Erythroblast (primary cell): Measurements from ENCODE around the gene KRTAP4-5.
"Not testable (repeated sequence)": the region's sequence is repeated elsewhere in the genome, so short reads cannot be mapped to it uniquely, and the experiment has no call there.

Source experiments
- DNase-seq, 2 experiments: peaks; one replicate each; lab custom pipeline; 2025; lab: John Stamatoyannopoulos, UW
- GATA1 ChIP-seq: IDR thresholded peaks from 2 replicates; pipeline ENCODE4 v1.6.1; 2011; ENCODE audit warnings: low read depth, mild to moderate bottlenecking, control low read depth, low read length, moderate library complexity
- POLR2A ChIP-seq: IDR thresholded peaks from 2 replicates; pipeline ENCODE4 v1.6.1; 2011; ENCODE audit warnings: mild to moderate bottlenecking, low read length

Gene KRTAP4-5

DNA sequence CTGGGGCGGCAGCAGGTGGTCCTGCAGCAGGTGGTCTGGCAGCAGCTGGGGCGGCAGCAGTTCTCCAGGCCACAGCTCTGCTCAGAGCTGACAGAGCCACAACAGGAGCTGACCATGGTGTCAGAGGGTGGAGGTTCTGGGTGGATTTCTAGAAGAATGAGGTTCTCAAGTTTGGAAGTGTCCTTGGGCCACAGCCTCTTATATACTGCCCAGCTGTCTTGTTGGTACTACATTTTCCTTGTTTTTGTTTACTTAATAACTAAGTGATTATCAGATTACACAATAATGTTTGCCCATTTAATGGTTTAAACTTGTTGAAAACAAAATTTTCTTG is at the start of gene KRTAP4-5:
Gene KRTAP4-5, minus strand, starts transcription at position 174 of the 334 bp plus-strand sequence. Its CDS starts 58 bp downstream, at position 116.
- TF ChIP-seq POLR2A (no peak), GATA1 (no peak)
- DNase-seq, result no peak

DNA sequence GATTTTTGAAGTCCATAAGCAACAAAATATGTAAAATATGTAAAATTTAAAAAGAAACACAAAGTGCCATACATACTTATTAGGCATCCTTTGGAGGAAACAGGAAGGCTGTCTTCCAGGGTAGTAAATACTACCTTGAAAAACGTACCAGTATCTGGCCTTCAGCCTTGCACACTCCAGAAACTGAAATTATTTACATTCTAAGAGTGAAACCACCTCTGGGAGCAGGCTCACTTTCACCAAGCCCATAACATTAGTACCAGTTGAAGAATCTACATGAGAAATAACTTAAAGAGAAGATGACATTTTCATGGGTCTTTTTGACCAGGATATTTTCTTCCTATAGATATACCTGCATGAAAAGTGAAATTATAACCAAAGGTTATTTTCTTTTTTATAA is 46.4 kb upstream of the KRTAP4-5 start:
- no peak for DNase-seq
- TF ChIP-seq GATA1 (no peak), POLR2A (no peak)

DNA sequence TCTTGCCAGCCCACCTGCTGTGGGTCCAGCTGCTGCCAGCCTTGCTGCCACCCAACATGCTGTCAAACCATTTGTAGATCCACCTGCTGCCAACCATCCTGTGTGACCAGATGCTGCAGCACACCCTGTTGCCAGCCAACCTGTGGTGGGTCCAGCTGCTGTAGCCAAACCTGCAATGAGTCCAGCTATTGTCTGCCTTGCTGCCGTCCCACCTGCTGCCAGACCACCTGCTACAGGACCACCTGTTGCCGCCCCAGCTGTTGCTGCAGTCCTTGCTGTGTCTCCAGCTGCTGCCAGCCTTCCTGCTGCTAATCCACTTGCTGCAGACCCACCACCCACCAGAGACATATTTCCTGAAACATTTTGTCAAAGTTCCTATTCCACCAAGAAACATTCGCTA is 40.7 kb upstream of the KRTAP4-5 start:
- TF ChIP-seq GATA1 (no peak), POLR2A (no peak)
- no peak for DNase-seq

DNA sequence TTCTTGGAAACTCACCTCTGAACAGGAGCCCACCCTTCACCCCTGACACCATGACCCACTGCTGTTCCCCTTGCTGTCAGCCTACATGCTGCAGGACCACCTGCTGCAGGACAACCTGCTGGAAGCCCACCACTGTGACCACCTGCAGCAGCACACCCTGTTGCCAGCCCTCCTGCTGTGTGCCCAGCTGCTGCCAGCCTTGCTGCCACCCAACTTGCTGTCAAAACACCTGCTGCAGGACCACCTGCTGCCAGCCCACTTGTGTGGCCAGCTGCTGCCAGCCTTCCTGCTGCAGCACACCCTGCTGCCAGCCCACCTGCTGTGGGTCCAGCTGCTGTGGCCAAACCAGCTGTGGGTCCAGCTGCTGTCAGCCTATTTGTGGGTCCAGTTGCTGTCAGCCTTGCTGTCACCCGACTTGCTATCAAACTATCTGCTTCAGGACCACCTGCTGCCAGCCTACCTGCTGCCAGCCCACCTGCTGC is 40.3 kb upstream of the KRTAP4-5 start, which contains the start of gene KRTAP9-1:
Gene KRTAP9-1, plus strand, starts transcription at position 51 of the 482 bp plus-strand sequence. Its CDS starts 0 bp downstream, at position 51.
- not testable (repeated sequence) for DNase-seq

DNA sequence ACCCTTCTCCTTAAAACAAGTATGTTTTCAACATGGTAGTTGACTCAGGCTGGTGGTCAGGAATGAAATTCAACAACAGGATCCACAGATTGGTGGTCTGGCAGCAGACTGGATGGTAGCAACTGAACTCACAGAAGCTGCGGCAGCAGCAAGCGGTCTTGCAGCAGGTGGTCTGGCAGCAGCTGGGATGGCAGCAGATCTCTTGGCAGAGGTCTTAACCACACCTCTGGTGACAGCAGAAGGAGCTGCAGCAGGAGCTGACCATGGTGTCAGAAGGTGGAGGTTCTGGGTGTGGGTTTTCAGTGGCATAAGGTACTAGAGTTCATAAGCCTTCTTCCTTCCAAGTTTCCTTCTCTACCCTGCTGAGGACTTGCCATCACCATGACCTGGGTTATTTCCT is 37.2 kb upstream of the KRTAP4-5 start:
- TF ChIP-seq GATA1 (no peak), POLR2A (no peak)
- no peak for DNase-seq

DNA sequence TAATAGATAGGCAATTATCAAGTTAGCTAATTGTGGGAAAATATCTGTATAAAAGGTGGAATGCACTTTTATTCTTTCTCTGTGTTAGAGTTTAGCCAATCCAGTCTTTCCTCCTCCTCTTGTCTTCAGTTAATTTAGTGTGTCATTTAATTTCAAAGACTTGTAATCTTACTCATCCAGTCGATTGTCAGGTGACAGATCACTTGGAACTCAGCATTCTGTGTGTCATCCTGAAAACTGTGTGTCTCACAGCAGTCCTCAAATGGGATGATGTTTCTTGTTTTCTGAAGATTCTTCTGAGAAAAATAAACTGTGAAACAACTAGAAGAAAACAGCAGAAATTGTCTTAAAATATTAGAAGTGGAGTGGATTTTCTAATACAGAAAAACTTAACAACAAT is 35.4 kb upstream of the KRTAP4-5 start:
- DNase-seq, result no peak
- TF ChIP-seq POLR2A (no peak), GATA1 (no peak)

DNA sequence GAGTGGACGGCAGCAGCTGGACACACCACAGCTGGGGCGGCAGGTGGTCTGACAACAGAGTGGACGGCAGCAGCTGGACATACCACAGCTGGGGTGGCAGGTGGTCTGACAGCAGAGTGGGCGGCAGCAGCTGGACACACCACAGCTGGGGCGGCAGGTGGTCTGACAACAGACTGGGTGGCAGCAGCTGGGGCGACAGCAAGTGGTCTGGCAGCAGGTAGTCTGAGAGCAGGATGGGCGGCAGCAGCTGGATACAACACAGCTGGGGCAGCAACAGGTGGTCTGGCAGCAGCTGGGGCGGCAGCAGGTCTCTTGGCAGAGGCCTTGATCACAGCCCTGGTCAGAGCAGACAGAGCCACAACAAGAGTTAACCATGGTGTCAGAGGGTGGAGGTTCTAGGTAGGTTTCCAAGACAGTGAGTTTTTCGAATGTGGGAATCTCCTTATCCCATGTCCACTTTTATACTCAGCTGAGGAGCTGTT is 34.9 kb upstream of the KRTAP4-5 start, which contains the start of gene KRTAP4-1:
Gene KRTAP4-1, minus strand, starts transcription at position 432 of the 482 bp plus-strand sequence. Its CDS starts 57 bp downstream, at position 375.
- no peak for TF ChIP-seq GATA1
- TF ChIP-seq POLR2A, result no peak
- no peak for DNase-seq

DNA sequence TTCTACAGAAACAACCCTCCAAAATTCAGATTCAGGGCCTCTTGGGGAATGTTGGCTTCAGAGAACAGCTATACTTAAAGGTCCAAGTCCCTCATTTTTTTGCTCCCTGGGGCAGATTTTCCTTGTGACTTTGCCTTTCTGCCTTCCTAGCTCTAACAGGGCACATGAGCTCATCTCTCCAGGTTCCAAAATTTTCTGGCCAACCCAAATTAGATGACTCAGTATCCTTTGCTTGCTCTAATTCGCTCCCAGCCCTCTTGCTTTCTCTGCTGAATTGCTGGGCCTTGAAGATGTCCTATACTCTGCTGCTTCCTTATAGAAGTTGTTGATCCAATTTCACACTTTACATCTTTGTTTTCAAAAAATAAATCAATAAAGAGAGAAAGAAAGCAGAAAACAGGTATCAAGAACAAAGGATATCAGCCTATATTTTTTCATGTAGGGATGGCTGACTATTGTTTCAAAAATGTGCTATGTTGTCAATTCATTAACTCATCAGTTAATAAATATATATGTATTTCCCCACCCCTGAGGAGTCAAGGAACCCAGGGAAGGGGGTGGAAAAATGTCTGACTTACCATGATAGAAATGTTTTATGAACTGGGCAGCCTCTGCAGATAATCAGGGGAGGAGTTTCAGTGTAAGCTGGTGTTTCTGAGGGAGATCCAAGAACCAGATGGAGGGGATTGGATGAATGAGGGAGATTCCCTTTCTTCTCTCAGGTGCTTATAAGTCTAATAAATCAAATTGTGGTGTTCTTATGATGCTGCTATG is 29.4 kb upstream of the KRTAP4-5 start:
- DNase-seq, result no peak
- TF ChIP-seq GATA1, result no peak
- TF ChIP-seq POLR2A, result no peak

DNA sequence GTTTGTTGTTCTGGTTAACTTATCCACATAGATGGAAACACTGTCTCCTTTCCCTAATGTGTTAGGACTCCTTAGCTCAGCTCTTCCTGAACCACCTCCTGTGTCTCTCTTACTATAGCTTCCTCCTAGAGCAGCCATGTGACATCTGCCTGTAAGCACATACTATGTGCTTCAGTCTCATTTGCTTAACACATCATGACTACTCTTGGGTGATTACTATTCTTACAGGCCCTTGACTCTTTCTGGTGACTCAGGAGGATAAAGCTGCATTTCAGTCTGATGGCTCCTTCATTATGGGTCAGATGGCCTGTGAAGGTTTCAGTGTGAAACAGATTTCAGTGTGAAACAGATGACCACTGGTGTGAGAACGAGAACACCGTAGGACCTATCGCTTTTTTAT is 28.7 kb upstream of the KRTAP4-5 start:
- no peak for DNase-seq

DNA sequence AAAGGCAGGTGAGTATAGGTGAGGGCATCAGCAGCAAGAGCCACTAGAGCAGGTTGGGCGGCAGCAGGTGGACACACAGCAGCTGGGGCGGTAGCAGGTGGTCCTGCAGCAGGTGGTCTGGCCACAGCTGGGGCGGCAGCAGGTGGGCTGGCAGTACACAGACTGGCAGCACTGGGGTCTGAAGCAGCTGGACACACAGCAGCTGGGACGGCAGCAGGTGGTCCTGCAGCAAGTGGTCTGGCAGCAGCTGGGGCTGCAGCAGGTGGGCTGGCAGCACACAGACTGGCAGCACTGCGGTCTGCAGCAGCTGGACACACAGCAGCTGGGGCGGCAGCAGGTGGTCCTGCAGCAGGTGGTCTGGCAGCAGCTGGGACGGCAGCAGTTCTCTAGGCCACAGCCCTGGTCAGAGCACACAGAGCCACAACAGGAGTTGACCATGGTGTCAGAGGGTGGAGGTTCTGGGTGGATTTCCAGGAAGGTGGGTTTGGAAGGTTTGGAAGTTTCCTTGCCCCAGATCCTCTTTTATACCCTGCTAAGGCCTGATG is 28.2 kb upstream of the KRTAP4-5 start, which contains the start of gene KRTAP4-2:
Gene KRTAP4-2, minus strand, starts transcription at position 495 of the 545 bp plus-strand sequence. Its CDS starts 57 bp downstream, at position 438.
- TF ChIP-seq GATA1, result no peak
- TF ChIP-seq POLR2A, result no peak
- DNase-seq, result no peak

More for the DNA sequence above, 28.7 kb upstream of the KRTAP4-5 start:
- TF ChIP-seq POLR2A (no peak), GATA1 (no peak)

DNA sequence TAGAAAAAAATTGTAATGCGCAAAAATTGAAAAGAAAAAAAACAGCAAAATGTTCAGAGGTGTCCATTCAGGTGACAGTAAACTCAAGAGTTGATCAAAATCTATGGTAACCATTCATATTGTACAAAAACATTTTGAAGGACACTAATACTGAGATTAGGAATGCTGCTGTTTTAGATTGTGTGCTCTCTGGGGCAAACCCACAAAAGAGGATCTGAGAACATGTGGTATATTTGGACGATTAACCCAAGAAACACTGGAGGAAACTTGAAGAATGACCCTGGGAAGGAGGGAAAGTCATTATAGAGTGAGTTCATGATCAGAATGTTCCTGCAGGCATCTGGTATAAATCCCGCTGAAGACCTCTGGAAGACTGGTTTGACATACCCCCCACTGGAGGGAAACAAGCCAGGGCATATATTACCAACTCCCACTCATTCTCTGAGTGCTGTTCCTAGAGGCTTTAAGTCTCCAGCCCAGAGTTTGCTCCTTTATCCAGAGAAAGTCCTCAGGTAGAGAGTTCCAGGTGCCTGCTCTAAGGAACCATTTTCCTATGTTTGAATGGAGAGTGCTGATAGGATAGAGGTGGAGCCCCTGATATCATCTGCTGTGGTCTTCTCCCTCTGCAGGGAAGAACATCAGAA is 27.2 kb upstream of the KRTAP4-5 start:
- DNase-seq, result no peak
- TF ChIP-seq GATA1 (no peak), POLR2A (no peak)

DNA sequence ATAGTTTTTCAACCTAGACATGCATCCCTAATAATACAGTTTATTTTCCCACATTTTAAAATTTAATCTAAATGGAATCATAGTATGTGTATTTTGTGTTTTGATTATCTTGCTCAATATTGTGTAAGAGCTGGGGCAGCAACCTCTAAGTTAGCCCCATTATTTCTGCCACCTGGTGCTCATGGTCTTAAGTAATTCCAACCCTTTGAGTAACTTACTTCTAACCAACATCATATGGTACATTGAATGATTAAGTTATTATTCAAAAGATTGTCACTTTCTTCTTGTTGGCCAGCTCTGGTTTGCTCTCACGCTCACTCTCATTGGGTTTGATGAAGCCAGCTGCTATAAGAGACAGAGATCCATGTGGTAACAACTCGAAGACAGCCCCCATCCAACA is 22.3 kb upstream of the KRTAP4-5 start:
- TF ChIP-seq GATA1 (no peak), POLR2A (no peak)

DNA sequence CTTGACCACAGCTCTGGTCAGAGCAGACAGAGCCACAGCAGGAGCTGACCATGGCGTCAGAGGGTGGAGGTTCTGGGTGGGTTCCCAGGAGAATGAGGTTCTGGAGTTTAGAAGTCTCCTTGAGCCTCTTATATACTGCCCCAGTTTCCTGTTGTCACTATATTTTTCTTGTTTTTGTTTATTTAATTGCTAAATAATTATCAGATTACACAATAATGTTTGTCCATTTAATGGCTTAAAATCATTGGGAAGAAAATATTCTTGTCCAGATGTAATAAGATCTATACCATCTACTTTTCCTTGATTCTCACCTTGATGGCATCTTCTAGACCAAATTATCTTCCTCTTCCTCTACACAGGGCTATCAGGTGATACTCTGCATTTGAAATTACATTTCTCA is 18.5 kb upstream of the KRTAP4-5 start, which contains the start of gene KRTAP4-3:
Gene KRTAP4-3, minus strand, starts transcription at position 101 of the 400 bp plus-strand sequence. Its CDS starts 49 bp downstream, at position 52.
- TF ChIP-seq GATA1, result no peak
- no peak for TF ChIP-seq POLR2A
- no peak for DNase-seq

More for the DNA sequence above, 22.3 kb upstream of the KRTAP4-5 start:
- DNase-seq, result no peak
